Fibroblast of lung (primary cell): ENCODE results near the gene WDR20.

ENCODE experiments used
- CTCF ChIP-seq, 2 donors: IDR thresholded peaks in 1 of 2; conservative IDR thresholded peaks in 1 of 2; 1 replicate in 1 of 2; 2 replicates in 1 of 2; pipeline ENCODE4 v1.5.1; 2011 to 2012; ENCODE audit warnings: low read length in 2 of 2, control low read depth in 1 of 2, inconsistent platforms in 1 of 2, low read depth in 1 of 2, mild to moderate bottlenecking in 1 of 2
- EZH2 ChIP-seq: IDR thresholded peaks from 2 replicates; pipeline ENCODE4 v1.5.1; 2012; ENCODE audit warnings: low read length, control low read depth, mild to moderate bottlenecking; ENCODE audit errors: missing control alignments

GRCh38 chr14:102219316-102219715, 79.6 kb downstream of the WDR20 start:
- TF ChIP-seq CTCF (conservative IDR thresholded peaks at IDR 0.05 in 1 of 2, IDR thresholded peaks at IDR 0.05 in 1 of 2; ENCODE audit: low read depth in 1 of 2, low read length in 2 of 2) (no peak), EZH2 (no peak)
